ENCODE data around the gene RING1. TPM values are rescaled to one million over a fixed set of nuclear protein-coding genes. Genes with fewer than 3 reads are reported as not detected.

RING1 gene
- total RNA-seq, 1 experiment from 2014 or later = 45.9 TPM

- TF ChIP-seq, protein P1, sequence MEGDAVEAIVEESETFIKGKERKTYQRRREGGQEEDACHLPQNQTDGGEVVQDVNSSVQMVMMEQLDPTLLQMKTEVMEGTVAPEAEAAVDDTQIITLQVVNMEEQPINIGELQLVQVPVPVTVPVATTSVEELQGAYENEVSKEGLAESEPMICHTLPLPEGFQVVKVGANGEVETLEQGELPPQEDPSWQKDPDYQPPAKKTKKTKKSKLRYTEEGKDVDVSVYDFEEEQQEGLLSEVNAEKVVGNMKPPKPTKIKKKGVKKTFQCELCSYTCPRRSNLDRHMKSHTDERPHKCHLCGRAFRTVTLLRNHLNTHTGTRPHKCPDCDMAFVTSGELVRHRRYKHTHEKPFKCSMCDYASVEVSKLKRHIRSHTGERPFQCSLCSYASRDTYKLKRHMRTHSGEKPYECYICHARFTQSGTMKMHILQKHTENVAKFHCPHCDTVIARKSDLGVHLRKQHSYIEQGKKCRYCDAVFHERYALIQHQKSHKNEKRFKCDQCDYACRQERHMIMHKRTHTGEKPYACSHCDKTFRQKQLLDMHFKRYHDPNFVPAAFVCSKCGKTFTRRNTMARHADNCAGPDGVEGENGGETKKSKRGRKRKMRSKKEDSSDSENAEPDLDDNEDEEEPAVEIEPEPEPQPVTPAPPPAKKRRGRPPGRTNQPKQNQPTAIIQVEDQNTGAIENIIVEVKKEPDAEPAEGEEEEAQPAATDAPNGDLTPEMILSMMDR (IDR thresholded peaks at IDR 0.05 in 2 of 3, conservative IDR thresholded peaks at IDR 0.05 in 1 of 3; ENCODE audit: borderline replicate concordance in 1 of 3, insufficient read depth in 1 of 3, low read depth in 2 of 3, low read length in 2 of 3) = peak; percentile 76 to 85 (median 78)
- peak; percentile 94 for TF ChIP-seq RAD21 (IDR thresholded peaks at IDR 0.05; ENCODE audit: low read depth)
- TF ChIP-seq POLR2A (IDR thresholded peaks at IDR 0.05; ENCODE audit: borderline replicate concordance, extremely low read depth, insufficient read depth, insufficient read length) = no peak
- TF ChIP-seq FOSL1 (IDR thresholded peaks at IDR 0.05; ENCODE audit: low read depth) = no peak
These were observed 39.8 kb downstream of the RING1 start (continued) for GRCh38 chr6:33247977-33248642.

DNA sequence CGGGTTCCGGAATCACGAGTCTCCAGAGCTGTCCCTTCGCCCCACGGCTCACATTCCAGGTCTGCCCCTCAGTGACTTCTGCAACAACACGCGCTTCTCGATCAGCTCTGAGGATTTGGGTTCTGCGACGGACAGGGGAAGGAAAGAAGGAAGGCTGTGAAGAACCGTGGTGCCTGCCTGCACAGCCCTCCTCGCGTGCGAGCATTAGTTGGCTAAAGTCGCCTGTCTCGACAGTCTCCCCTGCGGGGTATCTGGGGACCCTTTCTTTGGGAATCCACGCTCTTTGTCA lies 40.3 kb downstream of the RING1 start:
- DNase-seq (ENCODE audit: low read depth, low spot score) = no peak
- CTCF ChIA-PET = interaction anchor here (0.9 to 4.3 kb wide), 20 partner anchors 9 to 315 kb away, joined by 3 to 49 read pairs (median 6); partner anchors contain the start of genes HSD17B8, RING1, RPS18 and VPS52
- TF ChIP-seq JUND (IDR thresholded peaks at IDR 0.05) = no peak
- no peak for TF ChIP-seq CBX3 (IDR thresholded peaks at IDR 0.05; ENCODE audit: low read depth)
- TF ChIP-seq YY1 (IDR thresholded peaks at IDR 0.05; ENCODE audit: extremely low read depth, insufficient replicate concordance, low read depth, low read length) = no peak
- no peak for TF ChIP-seq TCF7L2 (IDR thresholded peaks at IDR 0.05; ENCODE audit: borderline replicate concordance, extremely low read depth, insufficient read depth, insufficient read length)
- no peak for TF ChIP-seq ZNF274 (IDR thresholded peaks at IDR 0.05; ENCODE audit: low read depth, low read length)
- TF ChIP-seq MAX (IDR thresholded peaks at IDR 0.05) = no peak
- TF ChIP-seq SIN3A (IDR thresholded peaks at IDR 0.05; ENCODE audit: low read depth) = no peak
- TF ChIP-seq, protein P1 (IDR thresholded peaks at IDR 0.05 in 2 of 3, conservative IDR thresholded peaks at IDR 0.05 in 1 of 3; ENCODE audit: borderline replicate concordance in 1 of 3, insufficient read depth in 1 of 3, low read depth in 2 of 3, low read length in 2 of 3) = no peak
- no peak for TF ChIP-seq POLR2AphosphoS5 (IDR thresholded peaks at IDR 0.05; ENCODE audit: low read depth, low read length)
- TF ChIP-seq ZFX (IDR thresholded peaks at IDR 0.05) = no peak
- no peak for TF ChIP-seq POLR2A (IDR thresholded peaks at IDR 0.05; ENCODE audit: borderline replicate concordance, extremely low read depth, insufficient read depth, insufficient read length)
- TF ChIP-seq RAD21 (IDR thresholded peaks at IDR 0.05; ENCODE audit: low read depth) = no peak
- TF ChIP-seq CEBPB (IDR thresholded peaks at IDR 0.05; ENCODE audit: low read depth) = no peak
- TF ChIP-seq EZH2 (IDR thresholded peaks at IDR 0.05) = no peak
- TF ChIP-seq, protein P2, sequence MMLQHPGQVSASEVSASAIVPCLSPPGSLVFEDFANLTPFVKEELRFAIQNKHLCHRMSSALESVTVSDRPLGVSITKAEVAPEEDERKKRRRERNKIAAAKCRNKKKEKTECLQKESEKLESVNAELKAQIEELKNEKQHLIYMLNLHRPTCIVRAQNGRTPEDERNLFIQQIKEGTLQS (IDR thresholded peaks at IDR 0.05) = no peak
- no peak for TF ChIP-seq EGR1 (IDR thresholded peaks at IDR 0.05; ENCODE audit: low read depth)
- TF ChIP-seq ELF1 (IDR thresholded peaks at IDR 0.05; ENCODE audit: borderline replicate concordance, low read depth) = no peak
- TF ChIP-seq SP1 (IDR thresholded peaks at IDR 0.05; ENCODE audit: low read depth) = no peak

More for the DNA sequence above, 40.3 kb downstream of the RING1 start:
- H3K4me1 ChIP-seq (ENCODE audit: control insufficient read depth in 1 of 2, insufficient read depth in 2 of 2, low read length in 2 of 2) = peaks cover 16 to 37% of the 10 kb centered on the region in 2 experiments
- H3K4me3 ChIP-seq (replicated peaks in 1 of 2; ENCODE audit: low read depth in 1 of 2, low read length in 2 of 2) = peak overlapping the region; percentile 74 to 85
- peak; percentile 15 for ATAC-seq
- H3K9me3 ChIP-seq (ENCODE audit: control insufficient read depth in 1 of 2, insufficient read depth in 1 of 2, low read depth in 1 of 2, low read length in 2 of 2) = no peaks in the 10 kb centered on the region
- H3K36me3 ChIP-seq (ENCODE audit: control insufficient read depth in 1 of 2, insufficient read depth in 2 of 2, low read length in 2 of 2) = no peaks in the 10 kb centered on the region
- no peak overlapping the region for H2AFZ ChIP-seq (ENCODE audit: low read depth, low read length, poor library complexity, severe bottlenecking)
- peak overlapping the region; percentile 88 for H3K9ac ChIP-seq (ENCODE audit: low read length)
- peak overlapping the region; percentile 99 for H3K4me2 ChIP-seq (ENCODE audit: low read length)
- H4K20me1 ChIP-seq (ENCODE audit: insufficient read depth) = no peaks in the 10 kb centered on the region
- BruUV-seq (replicated peaks) = TSS peak; percentile 85
- H3K27ac ChIP-seq (ENCODE audit: low read depth, low read length) = peak overlapping the region; percentile 74
- POLR2A ChIA-PET = interaction anchor here (0.6 to 4.0 kb wide), 10 partner anchors 10 to 277 kb away, joined by 3 to 24 read pairs (median 6); partner anchors contain the start of genes B3GALT4, RPS18 and VPS52
- H3K79me2 ChIP-seq (ENCODE audit: insufficient read depth, low read length) = no peaks in the 10 kb centered on the region
- RAD21 ChIA-PET (ENCODE audit: low non-redundant PET in 1 of 2, low total read pairs in 2 of 2, uncharacterized antibody in 2 of 2, unreplicated experiment in 2 of 2) = interaction anchor here (0.7 to 1.4 kb wide), 4 partner anchors 40 to 88 kb away, joined by 3 to 6 read pairs (median 5); partner anchors contain the start of gene RING1 (in 1 of the 2)
- no peaks in the 10 kb centered on the region for H3K27me3 ChIP-seq (ENCODE audit: insufficient read depth, low read length)
- intact Hi-C loops (cut with micrococcal nuclease) = loop anchor here (1.0 to 2.0 kb wide), 4 partner anchors 44 to 234 kb away; partner anchors contain the start of gene HSD17B8
- no peaks in the 10 kb centered on the region for H3K9me2 ChIP-seq (ENCODE audit: insufficient read depth)

Data from HCT116 (cell line).